Stomach (tissue), 4 donors: Measurements from ENCODE around the gene FAT3.

Experiments
- EP300 ChIP-seq: sonication (generic); formaldehyde crosslinking; IDR thresholded peaks from one replicate; pipeline ENCODE4 v1.6.1; 2017; ENCODE audit warnings: antibody characterized with exemption
- POLR2A ChIP-seq, 4 donors: fragments of 450-650 bp; IDR thresholded peaks; one replicate each; pipeline ENCODE4 v1.6.1; 2016; ENCODE audit warnings: antibody characterized with exemption in 4 of 4, control low read depth in 2 of 4, mild to moderate bottlenecking in 1 of 4, moderate library complexity in 1 of 4
- POLR2AphosphoS5 ChIP-seq, 3 donors: sonication (generic); formaldehyde crosslinking; IDR thresholded peaks; one replicate each; pipeline ENCODE4 v1.6.1; 2016; ENCODE audit warnings: antibody characterized with exemption in 3 of 3
- TF ChIP-seq, protein P1 (sequence below), 7 experiments: fragments of 450-650 bp in 4 of 7; fragments of 200-600 bp in 3 of 7; sonication (generic) in 3 of 7; IDR thresholded peaks; one replicate each; pipeline ENCODE4 v1.5.1; 2016 to 2019; ENCODE audit warnings: antibody characterized with exemption in 7 of 7, control low read depth in 2 of 7, mild to moderate bottlenecking in 1 of 7

DNA sequence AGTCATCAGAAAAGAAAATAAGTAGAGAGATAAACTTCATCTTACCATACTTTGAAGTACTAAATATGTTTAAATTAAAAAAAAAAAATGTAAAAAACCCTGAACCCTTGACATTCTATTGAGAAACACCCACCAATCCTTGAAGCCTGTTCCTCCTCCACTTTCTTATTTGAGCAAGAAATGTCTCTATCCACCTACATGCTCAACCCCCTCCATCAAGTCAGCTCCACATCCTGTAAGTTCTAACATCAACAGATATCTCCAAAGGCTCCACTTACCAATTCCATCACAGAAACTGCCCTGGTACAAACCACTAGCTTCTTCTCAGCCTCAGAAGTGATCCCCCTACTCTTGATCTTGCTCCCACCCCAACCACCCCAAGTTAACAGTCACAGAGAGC, 32.5 kb upstream of the FAT3 start:
- TF ChIP-seq POLR2A (IDR thresholded peaks at IDR 0.05) (no peak), POLR2AphosphoS5 (IDR thresholded peaks at IDR 0.05) (no peak), EP300 (no peak)
- TF ChIP-seq, protein P1, sequence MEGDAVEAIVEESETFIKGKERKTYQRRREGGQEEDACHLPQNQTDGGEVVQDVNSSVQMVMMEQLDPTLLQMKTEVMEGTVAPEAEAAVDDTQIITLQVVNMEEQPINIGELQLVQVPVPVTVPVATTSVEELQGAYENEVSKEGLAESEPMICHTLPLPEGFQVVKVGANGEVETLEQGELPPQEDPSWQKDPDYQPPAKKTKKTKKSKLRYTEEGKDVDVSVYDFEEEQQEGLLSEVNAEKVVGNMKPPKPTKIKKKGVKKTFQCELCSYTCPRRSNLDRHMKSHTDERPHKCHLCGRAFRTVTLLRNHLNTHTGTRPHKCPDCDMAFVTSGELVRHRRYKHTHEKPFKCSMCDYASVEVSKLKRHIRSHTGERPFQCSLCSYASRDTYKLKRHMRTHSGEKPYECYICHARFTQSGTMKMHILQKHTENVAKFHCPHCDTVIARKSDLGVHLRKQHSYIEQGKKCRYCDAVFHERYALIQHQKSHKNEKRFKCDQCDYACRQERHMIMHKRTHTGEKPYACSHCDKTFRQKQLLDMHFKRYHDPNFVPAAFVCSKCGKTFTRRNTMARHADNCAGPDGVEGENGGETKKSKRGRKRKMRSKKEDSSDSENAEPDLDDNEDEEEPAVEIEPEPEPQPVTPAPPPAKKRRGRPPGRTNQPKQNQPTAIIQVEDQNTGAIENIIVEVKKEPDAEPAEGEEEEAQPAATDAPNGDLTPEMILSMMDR (IDR thresholded peaks at IDR 0.05) = no peak
